GM19324 (cell line): Measurements from ENCODE around the gene ZNRD2.

Experiments
- ATAC-seq: cut with Tn5 transposase; IDR thresholded peaks from one replicate; pipeline ENCODE4 v1.9.1; 2021; ENCODE audit warnings: mild to moderate bottlenecking, moderate library complexity; ENCODE audit not compliant: unreplicated experiment, low FRiP score

The ZNRD2 gene

DNA sequence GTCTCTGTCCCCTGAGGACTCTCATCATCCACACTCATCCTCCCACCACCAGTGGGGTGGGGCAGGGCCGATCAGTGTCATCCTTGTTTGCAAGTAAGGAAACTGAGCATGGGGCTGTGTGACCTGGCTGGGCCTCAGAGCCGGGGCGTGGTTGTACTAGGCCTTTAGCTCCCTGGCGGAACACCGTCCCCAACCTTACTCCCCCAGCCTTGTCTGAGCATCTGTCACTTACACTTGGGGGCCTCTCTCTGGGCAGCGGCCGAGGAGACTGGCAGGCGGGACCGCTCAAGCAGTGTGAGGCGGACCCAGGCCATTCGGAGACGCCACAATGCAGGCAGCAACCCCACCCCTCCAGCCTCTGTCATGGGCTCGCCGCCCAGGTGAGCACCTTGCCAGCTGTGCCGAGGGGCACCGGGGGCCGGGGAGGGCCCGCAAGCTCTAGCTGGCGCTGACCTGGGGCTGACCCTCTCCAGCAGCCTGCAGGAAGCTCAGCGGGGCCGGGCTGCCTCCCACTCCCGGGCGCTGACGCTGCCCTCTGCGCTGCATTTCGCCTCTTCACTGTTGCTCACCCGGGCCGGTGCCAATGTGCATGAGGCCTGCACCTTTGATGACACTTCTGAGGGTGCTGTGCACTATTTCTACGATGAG lies 49.1 kb downstream of the ZNRD2 start:
- ATAC-seq = no peak

DNA sequence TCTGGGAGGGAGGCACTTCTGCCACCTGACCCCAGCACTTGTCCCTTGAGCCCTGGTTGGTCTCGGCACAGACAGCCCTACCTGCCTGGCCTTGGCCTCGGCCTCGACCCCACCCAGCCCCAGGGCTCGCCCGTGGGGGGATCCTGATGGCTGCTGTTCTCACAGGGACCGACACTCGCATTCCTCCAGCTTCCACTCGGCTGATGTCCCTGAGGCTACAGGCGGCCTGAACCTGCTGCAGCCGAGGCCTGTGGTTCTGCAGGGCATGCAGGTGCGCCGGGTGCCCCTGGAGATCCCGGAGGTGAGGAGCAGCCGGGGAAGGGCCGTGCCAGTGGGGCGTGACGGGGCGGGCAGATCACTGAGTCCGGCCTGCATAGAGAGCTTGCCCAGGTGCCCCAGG lies 50.4 kb downstream of the ZNRD2 start:
- ATAC-seq = no peak

DNA sequence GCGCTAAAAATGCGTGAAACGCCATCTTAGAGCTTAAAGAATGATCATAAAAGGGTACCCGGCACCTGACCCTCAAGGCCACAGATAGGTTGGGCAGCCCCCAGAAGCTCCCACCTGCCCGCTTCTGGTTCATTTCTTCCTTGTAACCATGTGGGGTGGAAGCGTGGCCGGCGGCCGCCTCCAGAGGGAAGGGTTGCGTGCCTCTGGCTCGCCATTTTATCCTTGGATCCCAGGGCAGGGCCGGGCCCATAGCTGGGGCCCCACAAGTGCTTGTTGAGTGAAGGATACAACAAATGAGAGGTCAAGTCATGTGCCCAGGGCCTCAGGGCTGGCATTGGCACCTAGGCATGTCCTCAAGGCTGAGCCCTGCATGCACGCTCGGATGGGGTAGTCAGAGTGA lies 51.2 kb downstream of the ZNRD2 start:
- no peak for ATAC-seq
